HG02884 (cell line): ENCODE measurements around the gene SMC4.
"Not testable (repeated sequence)": the region's sequence is repeated elsewhere in the genome, so short reads cannot be mapped to it uniquely, and the experiment has no call there.

Experiments used
- ATAC-seq: cut with Tn5 transposase; IDR thresholded peaks from one replicate; pipeline ENCODE4 v1.9.1; 2021; ENCODE audit warnings: mild to moderate bottlenecking, moderate library complexity; ENCODE audit not compliant: unreplicated experiment

The SMC4 gene

DNA sequence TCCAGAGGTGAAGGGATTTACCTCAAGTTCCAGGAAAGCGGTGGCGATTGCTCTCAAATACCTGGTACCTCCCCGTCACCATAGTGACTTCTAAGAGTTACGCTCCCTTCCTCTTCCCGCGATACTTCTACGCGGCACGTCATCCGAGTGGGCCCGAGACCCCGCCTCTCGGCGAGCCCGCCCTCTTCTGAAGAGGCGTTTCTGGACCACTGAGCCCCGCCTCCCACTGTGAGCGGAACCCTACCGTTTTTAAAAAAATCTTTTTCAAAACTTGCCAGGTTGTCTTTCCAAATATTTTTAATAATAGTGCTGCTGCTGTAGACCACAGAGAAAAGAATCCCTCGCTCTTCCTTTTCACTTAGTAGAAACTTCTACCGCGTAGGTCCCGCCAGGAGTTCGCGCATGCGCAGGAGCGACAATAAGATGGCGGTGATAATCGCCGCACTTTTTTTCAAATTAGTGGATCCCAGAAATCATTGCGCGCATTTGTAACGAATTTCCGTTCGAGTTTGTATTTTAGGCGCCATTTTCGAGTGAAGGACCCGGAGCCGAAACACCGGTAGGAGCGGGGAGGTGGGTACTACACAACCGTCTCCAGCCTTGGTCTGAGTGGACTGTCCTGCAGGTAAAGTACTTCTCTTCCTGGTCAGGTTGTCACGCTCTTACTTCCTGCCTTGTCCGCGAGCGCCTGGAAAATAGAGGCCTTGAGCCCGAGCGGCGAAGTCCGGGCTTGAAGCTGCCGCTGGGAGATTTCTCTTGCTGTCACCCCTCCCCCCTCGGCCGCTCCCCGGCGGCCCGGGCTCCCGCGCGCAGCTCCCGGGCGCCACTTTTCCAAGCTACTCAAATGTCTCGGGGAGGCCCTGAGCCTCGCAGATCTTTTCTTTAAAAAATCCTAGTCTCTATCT is at the start of gene SMC4, which contains the start of gene IFT80:
SMC4 (plus strand) TSS at position 526 of the 905 bp plus-strand sequence. CDS start 1,177 bp downstream, outside the sequence.
IFT80 (minus strand) TSS at position 101 of the 905 bp plus-strand sequence. CDS start 14,625 bp downstream, outside the sequence.
- ATAC-seq = peak; percentile 92

DNA sequence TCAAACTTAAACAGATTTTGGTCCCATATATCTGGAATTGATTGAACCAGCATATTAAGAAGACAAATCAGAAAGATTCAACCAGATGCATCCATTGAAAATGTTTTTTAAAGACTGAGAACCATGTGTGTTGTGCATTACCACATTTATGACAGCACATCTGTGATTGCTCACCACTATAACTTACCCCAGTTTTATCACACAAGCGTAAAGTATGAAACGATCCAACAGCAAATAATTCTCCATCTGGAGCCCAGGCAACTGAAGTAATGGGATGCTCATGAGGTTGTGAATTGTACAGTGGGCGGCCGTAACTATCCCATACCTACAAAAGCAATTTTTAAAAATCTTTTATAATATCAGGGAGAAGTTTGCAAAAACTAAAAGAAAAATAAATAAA is 43.6 kb upstream of the SMC4 start:
- no peak for ATAC-seq

DNA sequence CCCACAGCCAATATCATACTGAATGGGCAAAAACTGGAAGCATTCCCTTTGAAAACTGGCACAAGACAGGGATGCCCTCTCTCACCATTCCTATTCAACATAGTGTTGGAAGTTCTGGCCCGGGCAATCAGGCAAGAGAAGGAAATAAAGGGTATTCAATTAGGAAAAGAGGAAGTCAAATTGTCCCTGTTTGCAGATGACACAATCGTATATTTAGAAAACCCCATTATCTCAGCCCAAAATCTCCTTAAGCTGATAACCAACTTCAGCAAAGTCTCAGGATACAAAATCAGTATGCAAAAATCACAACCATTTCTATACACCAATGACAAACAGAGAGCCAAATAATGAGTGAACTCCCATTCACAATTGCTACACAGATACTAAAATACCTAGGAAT is 36.6 kb upstream of the SMC4 start:
- not testable (repeated sequence) for ATAC-seq

DNA sequence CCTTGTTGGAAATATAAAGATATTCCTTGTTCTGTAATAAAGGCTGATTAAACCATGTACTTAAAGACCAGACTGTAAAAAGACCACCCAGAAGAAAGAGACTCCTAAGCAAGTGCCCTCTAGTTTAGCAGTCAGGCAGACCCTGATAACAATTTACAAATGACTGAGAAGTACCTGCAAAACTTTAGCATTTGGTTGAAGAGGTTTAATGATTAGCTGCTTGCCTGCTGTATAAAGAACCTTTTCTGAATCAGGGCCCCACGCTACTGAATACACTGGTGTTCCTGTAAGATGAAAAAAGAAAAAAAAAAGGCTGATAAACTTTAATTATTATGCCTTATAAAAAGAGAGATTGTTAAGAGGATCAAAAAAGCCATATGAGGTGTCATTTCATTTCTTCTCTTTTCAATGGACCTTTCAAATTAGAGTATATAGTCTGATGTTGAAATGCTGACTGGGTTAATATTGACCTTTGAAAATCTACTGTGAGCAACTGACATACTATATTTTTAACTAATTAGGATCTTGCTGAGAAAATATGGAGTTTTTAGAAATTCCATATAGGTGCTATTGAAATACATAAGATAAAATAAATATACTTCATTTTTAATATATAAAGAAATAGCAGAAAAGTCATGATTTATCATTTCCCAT is 33.5 kb upstream of the SMC4 start:
- ATAC-seq = no peak

DNA sequence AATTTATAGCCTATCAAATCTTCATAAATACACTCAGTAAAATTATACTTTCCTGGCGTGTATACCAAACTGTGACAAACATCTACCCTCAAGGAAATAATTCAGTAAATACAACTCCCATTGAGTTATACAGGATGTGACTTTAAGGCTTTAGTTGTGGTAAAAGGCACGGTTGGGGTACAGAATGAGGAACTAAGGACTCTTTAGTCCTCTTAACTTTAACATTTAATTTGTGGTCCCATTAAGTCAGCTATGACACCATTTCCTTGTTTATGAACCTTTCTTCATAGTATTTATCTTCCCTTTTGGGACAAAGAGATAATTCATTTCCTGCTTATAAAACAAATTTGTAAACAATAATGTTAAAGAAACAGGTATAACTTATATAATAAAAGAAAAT is 30.6 kb upstream of the SMC4 start:
- peak; percentile 65 for ATAC-seq

DNA sequence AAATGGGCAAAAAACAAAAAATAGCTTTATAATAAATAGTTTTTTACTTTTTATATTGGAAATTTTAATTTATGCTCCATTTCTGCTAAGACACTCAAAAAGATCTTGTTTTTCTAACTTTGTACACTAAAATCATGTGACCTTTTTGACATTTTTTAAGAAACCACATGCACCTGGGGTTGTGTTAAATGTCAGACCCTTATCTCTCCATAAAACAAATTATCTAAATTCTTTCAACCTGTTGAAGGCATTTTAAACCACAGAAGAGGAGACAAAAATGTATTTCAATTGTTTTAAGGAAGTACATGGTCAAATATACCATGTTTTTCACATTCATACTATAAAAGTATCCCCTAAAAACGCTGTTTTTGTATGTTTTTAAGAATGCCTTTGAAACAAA is 29.7 kb upstream of the SMC4 start:
- ATAC-seq = no peak

DNA sequence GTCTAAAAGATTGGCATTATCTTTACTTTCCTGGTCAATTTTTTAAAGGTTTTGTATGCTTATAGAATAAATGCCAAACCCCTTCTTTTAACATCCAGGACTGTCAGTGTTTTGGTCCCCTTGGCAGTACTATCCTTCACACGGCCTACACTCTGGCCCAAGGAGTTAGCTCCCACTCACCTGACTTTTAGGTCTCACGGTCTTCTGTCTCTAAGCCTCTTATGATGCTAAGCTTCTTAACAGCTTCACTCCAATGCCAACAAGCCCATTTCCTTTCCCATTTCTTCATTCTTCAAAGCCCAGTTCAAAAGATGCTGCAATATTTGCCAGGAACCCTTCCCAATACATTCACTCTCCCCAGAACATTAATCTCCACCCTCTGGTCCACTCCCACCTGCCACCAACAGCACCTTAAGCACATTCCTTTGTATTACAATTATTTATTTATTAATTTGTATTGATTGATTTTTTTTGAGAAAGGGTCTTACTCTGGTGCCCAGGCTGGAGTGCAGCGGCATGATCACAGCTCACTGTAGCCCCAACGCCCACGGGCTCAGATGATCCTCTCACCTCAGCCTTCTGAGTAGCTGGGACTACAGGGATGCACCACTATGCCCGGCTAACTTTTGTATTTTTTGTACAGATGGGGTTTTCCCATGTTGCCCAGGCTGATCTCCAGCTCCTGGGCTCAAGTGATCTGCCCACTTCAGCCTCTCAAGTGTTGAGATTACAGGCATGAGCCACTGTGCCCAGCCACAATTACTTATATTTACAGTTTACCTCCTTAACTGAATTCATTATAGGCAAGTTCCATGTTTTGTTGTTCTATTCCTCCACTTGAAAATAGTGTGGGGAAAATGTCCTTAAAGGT is 28.2 kb upstream of the SMC4 start:
- ATAC-seq = no peak

DNA sequence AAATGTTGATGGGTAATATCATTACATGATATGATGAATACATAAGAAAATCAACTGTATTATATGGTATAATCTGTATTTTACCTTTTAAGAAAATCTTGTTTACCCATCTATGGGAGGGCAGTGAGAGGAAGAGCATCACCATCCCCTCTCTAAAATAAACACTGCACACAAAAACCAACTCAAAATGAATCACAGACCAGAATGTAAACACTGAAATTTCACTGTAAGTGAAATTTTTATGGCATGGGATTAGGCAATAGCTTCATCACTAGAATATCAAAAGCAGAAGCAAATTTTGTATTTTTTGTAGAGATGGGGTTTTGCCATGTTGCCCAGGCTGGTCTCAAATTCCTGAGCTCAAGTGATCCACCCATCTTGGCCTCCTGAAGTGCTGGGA is 26.7 kb upstream of the SMC4 start:
- ATAC-seq = no peak

DNA sequence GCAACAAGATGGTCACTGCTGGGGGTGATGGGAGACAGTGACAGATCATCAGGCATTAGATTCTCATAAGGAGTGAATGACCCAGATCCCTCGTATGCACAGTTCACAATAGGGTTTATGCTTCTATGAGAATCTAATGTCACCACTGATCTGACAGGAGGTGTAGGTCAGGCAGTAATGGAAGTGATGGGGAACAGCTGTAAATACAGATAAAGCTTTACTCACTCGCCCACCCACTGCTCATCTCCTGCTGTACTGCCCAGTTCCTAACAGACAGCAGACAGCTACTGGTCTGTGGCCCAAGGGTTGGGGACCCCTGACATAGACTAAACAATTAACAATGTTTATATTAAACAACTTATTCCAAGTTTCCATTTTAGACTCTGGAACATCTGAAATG is 25.8 kb upstream of the SMC4 start:
- no peak for ATAC-seq

DNA sequence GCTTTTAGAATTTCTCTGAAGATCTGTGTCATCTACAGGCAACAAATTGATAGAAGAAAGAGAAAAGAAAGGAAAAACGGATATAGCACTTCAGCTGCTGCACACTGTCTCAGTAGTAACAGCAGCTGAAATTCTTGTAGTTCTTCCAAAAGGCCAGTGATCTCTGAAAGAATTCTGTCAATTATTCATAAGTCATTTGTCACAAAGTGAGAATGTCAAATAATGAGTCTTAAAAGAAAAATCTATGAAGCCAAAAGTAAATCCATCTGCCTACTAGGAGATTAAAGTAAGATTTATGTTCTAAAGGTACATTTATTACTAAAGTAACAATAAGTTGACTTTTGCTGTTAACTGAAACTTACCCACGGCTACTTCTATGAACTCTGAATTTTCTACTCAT is 25.0 kb upstream of the SMC4 start:
- ATAC-seq = no peak

DNA sequence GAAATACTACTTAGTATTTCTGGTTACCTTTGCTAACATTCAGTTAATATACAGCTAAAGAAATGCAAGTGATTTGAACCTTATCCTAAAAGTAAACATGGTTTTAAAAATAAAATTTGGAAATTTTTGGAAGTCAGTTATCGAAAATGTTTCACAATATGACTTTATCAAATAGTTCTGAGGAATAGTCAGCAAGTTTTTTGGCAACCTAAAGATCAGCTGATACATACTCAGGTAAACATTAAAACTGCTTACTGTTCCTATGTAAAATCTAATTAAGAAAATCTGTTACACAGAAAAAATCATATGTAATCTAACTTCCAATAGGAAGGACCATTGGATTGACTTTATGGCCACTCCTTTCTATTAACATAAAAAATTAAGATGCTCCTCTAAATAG is 24.5 kb upstream of the SMC4 start:
- no peak for ATAC-seq

DNA sequence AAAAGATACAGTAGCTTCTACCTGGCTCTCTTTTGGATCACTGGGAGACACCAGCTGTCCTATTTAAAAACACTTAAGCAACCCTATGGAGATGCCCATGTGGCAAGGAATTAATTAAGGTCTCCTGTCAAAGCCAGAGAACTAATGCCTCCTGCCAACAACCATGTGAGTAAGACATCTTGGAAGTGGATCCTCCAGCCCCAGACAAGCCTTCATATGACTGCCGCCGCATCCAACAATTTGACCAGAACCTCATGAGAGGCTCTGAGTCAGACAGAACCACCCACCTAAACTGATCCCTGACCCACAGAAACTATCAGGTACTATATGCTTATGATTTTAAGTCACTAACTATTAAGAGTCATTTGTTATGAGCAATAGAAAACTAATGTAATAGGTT is 22.8 kb upstream of the SMC4 start:
- ATAC-seq = no peak

DNA sequence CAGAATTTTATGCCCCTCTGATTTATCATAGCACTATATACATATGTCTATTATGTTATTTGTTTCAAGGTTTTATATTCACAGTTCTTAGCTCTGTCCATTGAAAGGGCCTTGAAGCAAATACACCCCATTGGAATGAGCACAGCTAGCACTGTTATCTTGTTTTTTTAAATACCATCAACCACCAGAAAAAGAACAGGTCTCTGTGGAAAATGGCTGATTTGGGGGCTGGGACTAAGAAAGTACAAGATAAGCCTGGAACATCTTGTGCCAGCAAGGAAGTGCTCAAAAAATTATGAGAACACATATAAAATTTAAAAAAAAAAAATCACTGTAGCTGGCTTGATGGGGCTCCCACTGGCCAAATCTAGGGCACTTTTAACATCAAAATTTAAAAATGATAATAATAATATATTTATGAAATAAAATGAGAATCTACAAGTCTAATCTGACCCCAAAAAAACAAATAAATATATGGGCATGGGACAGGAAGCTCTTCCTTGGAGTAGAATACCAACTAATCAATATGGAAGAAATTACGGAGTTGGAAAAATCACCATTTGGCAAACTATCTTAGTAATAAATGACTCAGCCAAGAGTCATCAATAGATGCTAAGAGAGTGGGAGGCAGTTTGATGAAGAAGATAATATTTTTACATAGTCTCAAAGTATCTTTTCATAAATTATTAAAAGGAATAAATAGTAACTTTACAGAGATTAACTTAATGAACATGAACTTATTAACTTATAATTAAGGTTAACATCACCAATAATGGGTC is 20.9 kb upstream of the SMC4 start:
- no peak for ATAC-seq

DNA sequence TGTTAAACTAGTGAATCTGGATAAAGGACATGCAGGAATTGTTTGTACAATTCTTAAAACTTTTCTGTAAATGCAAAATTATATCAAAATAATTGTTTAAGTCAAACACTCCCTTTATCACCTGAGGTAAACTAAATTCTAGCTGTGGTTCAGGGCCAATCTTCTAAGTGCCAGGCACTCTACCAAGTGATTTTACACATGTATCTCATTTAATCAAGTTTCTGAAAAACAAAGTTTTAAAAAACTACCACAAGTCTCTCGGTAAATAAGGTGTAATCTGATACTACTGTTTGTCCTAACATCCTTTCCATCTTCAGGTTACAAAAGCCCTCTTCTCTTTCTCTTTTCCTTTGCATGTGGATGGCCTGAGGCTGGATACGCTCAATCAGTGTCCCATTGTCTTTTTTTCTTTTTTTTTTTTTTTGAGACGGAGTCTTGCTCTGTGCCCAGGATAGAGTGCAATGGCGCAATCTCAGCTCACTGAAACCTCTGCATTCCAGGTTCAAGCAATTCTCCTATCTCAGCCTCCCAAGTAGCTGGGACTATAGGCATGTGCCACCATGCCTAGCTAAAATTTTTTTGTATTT is 19.7 kb upstream of the SMC4 start:
- no peak for ATAC-seq

DNA sequence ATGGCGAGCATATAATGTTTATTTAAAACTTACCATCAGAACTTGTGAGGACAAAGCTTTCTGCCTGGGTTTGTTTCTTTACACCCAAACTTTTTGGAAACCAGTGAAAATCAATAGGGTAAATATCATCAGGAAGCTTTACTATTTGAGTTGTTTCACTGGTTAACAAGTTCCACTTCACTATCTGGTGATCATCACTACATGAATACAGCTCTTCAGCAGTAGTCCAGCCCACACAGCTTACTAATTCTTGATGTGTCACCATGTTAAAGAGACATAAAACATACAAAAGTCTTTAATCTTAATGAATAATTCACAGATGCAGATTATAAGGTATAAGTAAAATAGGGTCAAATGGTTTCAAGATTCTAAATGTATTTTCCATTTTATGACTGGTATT is 18.0 kb upstream of the SMC4 start:
- no peak for ATAC-seq

DNA sequence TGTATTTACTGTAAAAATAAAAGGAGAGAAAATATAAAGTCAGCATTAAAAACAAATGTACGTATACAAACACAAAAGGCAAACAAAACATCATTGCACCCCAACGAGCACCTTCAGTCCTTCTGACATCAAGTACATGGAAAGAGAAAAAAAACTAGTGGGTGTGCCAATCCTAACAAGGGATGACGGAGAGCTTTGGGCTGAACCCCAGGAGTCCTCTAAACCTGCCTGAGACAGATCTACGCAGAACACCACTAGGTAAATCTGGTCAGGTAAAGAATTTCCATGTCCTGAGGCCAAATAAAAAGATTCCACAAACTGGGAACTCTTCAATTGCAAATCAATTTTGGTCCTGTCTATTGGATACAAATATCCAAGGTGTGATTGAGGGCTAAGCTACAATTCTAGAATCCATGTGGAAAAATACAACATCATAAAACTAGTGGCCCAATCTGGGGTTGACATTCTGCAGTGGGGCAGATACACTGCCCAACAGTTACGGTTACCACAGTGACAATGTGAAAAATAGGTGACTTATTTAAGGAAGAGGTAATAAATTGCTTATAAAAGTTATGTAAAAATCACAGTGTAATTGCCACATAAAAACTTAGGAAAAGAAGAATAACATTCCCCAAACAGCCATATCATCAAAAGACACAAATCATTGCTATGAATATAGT is 14.7 kb upstream of the SMC4 start:
- no peak for ATAC-seq

DNA sequence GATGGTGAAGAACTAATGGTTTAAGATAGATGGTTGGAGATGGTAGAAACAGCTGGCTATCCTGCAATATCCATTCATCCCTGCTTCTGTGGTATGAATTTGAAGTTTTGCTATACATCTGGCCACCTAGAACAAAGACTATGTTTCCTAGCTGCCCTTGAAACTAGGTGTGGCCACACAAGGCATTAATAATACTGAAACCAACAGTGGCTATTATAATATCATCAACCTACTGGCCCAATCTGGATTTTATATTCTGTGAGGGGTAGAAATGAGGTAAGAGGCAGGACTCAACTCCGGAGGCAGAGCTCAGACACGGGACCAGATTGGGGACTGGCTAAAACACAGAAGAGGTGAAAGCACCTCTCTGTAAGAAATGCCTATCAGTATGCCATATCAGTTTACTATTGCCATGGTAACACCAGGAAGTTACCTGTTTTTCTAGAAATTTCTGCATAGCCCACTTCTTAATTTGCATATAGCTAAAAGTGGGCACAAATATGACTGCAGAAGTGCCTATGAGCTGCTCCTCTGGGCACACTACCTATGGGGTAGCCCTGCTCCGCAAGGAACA is 8.8 kb upstream of the SMC4 start:
- ATAC-seq = peak; percentile 59

DNA sequence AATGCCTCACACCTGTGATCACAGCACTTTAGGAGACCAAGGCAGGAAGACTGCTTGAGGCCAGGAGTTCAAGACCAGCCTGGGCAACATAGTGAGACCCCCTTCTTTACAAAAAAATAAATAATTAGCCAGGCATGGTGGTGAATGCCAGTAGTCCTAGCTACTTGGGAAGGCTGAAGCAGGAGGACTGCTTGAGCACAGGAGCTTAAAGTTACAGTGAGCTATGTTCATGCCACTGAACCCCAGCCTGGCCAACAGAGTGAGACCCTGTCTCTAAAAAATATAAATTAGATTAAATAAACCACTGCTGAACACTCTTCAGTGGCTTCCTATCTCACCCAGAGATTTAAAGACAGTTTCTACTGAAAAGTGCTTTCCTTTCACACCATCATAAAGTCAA is 6.7 kb upstream of the SMC4 start:
- no peak for ATAC-seq

DNA sequence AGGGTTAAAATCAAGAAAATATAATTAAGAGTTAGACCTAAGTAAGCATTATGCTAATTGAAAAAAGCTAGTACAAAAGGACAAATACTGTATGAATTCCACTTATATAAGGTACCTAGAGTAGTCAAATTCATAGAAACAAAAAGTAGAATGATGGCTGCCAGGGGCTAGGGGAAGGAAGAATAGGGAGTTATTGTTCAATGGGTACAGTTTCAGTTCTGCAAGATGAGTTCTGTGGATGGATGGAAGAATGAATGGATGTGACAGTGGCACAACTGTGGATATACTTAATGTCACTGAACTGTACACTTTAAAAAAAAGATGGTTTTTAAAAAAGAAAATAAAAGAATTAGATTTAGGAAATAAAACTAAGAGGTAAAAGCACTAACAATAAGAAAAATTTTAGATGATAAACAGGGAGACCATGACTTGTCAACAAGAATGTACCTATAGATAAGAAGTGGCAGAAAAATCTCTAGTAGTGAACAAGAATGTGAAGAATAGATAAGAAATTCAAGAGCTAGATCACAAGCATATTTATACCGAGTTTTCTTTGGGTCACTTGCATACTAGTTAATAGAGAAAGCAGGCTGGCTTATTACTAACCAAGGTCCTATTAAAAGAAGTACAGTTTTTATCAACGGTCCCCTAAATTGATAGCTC is 6.0 kb upstream of the SMC4 start:
- no peak for ATAC-seq
